Activated CD8-positive, alpha-beta memory T cell treated with anti-CD3 and anti-CD28 coated beads, Interleukin-2, amount 50 U/mL, for 1 hour (primary cell): Measurements from ENCODE around the gene CHMP1A.
"Not testable (repeated sequence)": the region's sequence is repeated elsewhere in the genome, so short reads cannot be mapped to it uniquely, and the experiment has no call there.

Source experiments
- DNase-seq: peaks from one replicate; pipeline ENCODE4 v3.0.0-alpha.2; 2020; ENCODE audit errors: extremely low read depth

Gene CHMP1A

GRCh38 chr16:89658221-89658879 is 842 bp upstream of the CHMP1A start:
- DNase-seq, result no peak

- DNase-seq, result no peak
These were observed 930 bp downstream of the CHMP1A start for GRCh38 chr16:89656435-89657121.

GRCh38 chr16:89655062-89655643 is 2.4 kb downstream of the CHMP1A start:
- DNase-seq, result no peak

- DNase-seq, result no peak
These were observed 3.7 kb downstream of the CHMP1A start for GRCh38 chr16:89653656-89654295.

GRCh38 chr16:89651584-89651983 is 5.9 kb downstream of the CHMP1A start:
- DNase-seq, result no peak

- DNase-seq, result no peak
These were observed 10.6 kb downstream of the CHMP1A start for GRCh38 chr16:89646906-89647305.

- DNase-seq, result no peak
These were observed 11.2 kb downstream of the CHMP1A start for GRCh38 chr16:89646270-89646669.

- DNase-seq, result no peak
These were observed 12.4 kb downstream of the CHMP1A start for GRCh38 chr16:89645122-89645521.

- no peak for DNase-seq
These were observed 13.7 kb downstream of the CHMP1A start for GRCh38 chr16:89643769-89644300.

- DNase-seq, result no peak
These were observed 14.9 kb downstream of the CHMP1A start for GRCh38 chr16:89642574-89642973.

GRCh38 chr16:89641458-89642119 is 15.9 kb downstream of the CHMP1A start:
- DNase-seq, result no peak

- no peak for DNase-seq
These were observed 18.1 kb downstream of the CHMP1A start for GRCh38 chr16:89639385-89639784.

- DNase-seq, result no peak
These were observed 19.1 kb downstream of the CHMP1A start for GRCh38 chr16:89638455-89638854.

GRCh38 chr16:89637379-89637778 is 20.1 kb downstream of the CHMP1A start:
- DNase-seq, result no peak

- no peak for DNase-seq
These were observed 20.8 kb downstream of the CHMP1A start for GRCh38 chr16:89636663-89637062.

- DNase-seq, result not testable (repeated sequence)
These were observed 22.8 kb downstream of the CHMP1A start for GRCh38 chr16:89634463-89635385.

GRCh38 chr16:89633064-89633631 is 24.4 kb downstream of the CHMP1A start:
- DNase-seq, result no peak

GRCh38 chr16:89629827-89630610 is 27.5 kb downstream of the CHMP1A start:
- DNase-seq, result no peak
